GM19023 (cell line): Measurements from ENCODE around the gene HAGHL.

ENCODE experiments used
- ATAC-seq: cut with Tn5 transposase; IDR thresholded peaks from one replicate; pipeline ENCODE4 v1.9.1; 2021; ENCODE audit warnings: mild to moderate bottlenecking, moderate library complexity; ENCODE audit not compliant: unreplicated experiment

The HAGHL gene, protein sequence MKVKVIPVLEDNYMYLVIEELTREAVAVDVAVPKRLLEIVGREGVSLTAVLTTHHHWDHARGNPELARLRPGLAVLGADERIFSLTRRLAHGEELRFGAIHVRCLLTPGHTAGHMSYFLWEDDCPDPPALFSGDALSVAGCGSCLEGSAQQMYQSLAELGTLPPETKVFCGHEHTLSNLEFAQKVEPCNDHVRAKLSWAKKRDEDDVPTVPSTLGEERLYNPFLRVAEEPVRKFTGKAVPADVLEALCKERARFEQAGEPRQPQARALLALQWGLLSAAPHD

DNA sequence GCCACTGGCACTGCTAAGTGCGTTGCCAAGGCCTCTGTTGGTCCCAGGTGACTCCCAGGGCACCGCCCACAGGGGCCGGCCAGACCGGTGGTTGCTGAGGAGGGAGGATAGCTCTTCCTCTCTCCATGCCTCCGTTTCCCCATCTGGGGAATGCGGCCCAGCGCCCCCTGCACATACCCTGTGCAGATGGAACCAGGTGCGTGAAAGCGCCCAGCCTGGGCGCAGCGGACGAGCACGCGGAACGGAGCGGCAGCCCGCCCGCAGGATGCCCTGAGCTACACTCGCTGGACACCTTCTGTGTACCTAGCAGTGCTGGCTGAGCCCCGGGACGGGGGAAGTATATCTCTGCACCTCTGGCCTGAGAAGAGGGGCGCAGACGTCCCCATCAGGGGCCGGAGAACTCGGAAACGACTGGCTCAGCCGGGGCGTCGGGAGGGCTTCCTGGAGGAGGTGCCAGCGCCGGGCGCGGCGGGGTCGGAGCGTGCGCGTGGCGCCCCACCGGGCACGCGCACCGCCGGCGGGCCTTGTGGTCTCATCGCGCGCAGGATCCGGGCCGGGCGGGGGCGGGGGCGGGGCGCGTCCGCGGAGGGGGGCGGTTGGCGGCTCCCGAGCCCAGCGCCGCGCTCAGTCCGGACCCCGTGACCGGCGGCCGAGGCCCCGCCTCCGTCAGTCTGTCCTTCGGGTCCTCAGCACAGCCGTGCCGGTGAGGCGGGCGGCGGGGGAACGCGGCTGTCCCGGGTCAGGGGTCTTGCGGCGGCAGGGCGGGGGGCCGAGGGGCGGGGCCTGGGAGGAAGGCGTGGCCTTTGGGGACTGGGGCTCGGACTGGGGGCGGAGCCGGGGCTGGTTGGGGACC lies at the start of gene HAGHL, which contains the start of gene CCDC78:
HAGHL (plus strand) TSS at position 669 of the 853 bp plus-strand sequence. CDS start 404 bp downstream, outside the sequence.
CCDC78 (minus strand) TSS at position 6 of the 853 bp plus-strand sequence. CDS start 76 bp downstream, outside the sequence.
- ATAC-seq = peak; percentile 35

DNA sequence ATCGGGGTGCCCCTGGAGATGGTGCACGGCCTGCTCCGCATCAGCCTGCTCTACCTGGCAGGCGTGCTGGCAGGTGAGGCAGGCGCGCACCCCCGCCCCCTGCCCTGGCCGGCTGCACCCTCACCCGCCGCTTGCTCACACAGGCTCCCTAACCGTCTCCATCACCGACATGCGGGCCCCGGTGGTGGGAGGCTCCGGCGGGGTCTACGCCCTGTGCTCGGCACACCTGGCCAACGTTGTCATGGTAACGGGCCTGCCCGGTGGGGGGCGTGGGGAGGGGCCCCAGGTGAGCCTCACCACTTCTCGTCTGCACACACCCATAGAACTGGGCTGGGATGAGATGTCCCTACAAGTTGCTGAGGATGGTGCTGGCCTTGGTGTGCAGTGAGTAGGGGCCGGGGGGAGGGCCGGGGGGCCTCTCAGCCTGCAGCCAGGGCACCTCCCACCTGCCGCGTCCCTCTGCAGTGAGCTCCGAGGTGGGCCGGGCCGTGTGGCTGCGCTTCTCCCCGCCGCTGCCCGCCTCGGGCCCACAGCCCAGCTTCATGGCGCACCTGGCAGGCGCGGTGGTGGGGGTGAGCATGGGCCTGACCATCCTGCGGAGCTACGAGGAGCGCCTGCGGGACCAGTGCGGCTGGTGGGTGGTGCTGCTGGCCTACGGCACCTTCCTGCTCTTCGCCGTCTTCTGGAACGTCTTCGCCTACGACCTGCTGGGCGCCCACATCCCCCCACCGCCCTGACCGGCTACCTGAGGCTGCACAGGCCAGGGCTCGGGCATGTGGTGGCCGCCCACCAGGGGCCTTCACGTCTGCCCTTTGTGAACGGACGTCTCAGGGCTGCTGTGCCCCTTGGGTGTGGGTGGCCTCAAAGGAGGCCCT lies 49.4 kb upstream of the HAGHL start:
- no peak for ATAC-seq

DNA sequence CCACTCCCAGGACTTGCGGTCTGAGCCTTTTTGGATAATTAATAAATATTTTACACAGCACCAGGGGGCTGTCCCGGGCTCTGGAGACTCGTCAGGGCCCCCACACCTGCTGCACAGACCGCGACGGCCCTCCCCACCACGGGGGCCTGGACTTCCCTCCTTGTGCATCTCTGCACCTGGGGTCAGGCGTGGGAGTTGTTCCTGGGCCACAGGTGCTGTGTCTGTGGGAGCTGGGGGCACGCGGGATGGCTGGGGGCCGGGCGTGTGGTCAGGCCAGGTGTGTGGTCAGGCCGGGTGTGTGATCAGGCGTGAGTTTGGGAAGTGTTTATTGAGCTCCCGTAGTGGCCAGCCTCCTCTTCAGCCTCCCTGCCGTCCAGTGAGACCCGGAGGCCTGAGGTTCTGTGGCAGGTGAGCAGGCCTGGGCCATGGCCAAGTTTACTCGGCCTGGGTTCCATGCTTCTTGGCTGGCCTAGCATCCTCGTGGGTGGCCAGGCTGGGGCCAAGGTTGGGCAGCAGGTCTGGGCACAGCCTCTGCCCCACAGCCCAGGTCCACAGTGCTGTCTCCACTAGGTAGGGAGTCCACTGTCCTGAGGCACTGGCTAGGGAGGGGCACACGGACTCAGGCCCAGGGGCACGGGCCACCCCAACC lies 48.6 kb upstream of the HAGHL start:
- ATAC-seq = no peak

DNA sequence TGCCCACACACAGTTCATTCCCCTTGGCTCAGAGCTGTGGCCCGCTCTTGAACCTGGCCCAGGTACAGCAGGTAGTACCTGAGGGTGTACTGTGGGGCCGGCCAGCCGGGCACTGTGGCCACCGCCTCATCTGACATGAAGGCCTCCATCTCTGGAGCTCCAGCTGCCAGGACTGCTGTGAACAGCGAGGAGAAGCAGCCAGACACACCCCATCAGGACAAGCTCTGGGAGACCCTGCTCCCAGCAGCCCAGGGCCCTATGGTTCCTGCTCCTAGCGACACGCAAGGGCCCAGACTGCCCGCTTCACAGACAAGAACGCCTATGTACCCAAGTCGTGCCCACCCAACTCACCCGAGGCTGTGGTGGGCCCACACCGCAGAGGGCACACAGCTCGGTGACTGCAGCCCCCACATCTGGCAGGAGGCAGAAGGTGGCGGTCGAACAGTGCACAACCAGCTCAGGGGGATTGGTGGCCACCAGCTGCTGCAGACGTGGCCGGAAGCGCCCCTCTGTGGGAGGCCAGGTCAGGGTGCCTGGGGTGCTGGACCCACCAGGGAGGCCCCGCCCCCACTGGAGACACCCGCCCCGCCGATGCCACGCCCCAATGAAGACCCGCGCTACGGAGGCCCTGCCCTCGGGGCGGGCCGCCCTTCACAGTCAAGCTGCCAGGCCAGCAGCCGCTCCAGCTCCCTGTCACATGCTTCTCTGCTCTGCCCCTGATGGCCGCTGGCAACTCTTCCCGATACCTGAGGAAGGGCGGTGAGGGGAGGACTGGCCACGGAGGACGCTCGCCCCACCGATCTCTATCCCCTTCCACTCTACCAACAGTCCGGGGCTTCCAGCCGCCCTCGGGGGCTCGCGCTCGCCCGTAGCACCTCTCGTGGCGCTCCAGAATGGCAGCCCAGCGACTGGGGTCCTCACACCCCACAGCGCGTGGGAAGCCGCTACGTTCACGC lies 47.8 kb upstream of the HAGHL start:
- ATAC-seq = no peak

DNA sequence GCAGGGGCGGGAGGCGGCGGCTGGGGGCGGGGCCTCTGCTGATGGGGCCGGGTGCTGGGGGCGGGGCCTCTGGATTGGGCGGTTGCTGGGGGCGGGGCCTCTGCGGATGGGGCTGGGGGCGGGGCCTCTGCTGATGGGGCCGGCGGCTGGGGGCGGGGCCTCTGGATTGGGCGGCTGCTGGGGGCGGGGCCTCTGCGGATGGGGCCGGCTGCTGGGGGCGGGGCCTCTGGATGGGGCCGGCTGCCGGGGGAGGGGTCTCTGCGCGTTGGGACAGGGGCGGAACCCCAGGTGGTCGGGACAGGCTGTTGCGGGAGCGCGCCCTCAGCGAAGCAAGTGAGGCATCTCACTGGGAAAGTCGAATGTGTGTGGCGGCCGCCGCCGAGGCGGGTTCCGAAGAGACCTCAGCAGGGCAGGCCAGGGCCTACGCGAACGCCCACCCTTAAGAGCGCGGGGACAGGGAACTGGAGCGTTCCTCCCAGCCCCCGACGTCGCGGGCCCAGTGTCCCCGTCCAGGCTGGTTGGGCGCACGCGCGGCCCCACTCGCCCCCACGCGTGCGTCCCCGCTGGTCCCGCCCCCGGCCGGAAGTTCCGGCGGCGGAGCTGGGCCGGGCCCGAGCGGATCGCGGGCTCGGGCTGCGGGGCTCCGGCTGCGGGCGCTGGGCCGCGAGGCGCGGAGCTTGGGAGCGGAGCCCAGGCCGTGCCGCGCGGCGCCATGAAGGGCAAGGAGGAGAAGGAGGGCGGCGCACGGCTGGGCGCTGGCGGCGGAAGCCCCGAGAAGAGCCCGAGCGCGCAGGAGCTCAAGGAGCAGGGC lies 46.9 kb upstream of the HAGHL start, which contains the start of gene STUB1:
STUB1 (plus strand) TSS at position 597 of the 811 bp plus-strand sequence; CDS start at position 713, 116 bp downstream.
- ATAC-seq = peak; percentile 47

DNA sequence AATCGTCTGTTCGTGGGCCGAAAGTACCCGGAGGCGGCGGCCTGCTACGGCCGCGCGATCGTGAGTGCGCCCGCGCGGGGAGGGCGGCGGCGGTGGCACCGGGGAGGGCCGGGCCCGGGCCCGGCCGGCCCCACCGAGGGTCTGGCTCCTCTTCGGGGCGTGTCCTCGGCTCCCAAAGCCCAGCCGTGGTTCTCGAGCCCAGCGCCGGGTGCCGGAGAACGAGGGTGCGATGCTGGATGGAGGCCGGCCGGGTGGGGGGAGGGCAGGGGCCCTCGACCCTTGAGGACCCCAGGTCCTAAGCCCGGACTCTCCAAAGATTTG lies 46.3 kb upstream of the HAGHL start:
- no peak for ATAC-seq

DNA sequence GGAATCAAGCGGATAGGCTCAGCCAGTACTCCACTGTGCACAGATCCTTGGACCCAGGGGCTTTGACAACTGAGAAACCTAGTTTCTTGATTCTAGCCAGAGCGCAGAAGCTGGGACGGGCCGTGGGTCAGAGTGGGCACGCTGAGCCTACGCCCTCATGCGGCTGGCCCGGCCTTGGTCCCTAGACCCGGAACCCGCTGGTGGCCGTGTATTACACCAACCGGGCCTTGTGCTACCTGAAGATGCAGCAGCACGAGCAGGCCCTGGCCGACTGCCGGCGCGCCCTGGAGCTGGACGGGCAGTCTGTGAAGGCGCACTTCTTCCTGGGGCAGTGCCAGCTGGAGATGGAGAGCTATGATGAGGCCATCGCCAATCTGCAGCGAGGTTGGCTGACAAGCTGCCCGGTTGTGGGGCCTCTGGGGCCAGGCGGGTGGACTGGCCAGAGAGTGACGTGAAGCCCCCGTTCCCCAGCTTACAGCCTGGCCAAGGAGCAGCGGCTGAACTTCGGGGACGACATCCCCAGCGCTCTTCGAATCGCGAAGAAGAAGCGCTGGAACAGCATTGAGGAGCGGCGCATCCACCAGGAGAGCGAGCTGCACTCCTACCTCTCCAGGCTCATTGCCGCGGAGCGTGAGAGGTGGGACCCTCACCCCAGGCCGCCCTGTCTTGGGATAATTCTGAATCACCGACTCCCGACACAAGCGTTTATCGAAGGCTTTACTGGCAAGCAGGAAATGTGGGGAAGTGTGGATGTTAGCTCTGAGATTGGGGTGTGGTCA lies 45.8 kb upstream of the HAGHL start:
- no peak for ATAC-seq

DNA sequence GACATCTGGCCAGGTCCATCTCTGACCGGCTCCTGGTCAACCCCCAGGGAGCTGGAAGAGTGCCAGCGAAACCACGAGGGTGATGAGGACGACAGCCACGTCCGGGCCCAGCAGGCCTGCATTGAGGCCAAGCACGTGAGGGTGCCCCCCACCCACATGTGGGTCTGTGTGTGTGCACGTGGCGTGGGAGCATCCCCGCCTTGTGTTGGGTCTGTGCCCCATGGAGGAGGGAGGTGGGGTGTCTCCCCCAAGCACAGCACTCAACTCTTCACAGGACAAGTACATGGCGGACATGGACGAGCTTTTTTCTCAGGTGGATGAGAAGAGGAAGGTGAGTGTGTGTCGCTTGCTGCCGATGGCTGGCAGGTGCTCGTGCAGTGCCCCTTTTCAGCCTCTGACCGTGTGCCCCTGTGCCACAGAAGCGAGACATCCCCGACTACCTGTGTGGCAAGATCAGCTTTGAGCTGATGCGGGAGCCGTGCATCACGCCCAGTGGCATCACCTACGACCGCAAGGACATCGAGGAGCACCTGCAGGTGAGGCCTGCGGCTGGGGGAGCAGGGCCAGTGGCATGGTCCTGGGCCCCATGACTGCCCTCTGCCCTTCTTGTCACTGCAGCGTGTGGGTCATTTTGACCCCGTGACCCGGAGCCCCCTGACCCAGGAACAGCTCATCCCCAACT lies 45.0 kb upstream of the HAGHL start:
- no peak for ATAC-seq

DNA sequence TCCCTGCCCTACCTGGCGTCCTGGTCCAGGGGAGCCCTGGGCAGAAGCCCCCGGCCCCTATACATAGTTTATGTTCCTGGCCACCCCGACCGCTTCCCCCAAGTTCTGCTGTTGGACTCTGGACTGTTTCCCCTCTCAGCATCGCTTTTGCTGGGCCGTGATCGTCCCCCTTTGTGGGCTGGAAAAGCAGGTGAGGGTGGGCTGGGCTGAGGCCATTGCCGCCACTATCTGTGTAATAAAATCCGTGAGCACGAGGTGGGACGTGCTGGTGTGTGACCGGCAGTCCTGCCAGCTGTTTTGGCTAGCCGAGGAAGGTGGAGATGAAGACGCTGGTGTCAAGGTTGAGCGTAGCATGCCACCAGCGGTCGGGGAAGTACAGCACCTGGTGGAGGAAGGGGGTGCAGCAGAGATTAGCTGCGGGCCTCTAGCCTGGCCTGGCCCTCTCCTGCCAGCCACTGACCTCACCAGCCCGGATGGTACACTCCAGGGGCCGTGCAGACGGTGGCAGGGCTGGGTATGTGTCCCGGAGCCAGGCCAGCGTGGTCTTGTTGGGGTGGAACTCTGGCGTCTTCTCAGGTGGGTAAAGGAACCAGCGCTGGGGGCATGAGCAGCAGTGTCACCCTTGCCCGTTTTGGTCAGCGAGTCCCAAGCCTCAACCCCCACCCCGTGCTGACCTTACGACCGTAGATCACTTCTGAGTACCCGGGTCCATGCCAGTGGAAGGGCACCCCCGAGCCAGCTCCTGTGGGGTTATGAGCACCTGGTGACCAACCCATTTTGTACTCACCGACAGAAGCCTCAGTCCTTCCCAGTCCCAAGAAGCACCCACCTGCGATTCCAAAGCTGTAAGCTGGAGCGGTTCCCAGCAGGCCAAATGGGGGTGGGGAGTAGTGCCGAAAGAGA lies 44.2 kb upstream of the HAGHL start:
- no peak for ATAC-seq

DNA sequence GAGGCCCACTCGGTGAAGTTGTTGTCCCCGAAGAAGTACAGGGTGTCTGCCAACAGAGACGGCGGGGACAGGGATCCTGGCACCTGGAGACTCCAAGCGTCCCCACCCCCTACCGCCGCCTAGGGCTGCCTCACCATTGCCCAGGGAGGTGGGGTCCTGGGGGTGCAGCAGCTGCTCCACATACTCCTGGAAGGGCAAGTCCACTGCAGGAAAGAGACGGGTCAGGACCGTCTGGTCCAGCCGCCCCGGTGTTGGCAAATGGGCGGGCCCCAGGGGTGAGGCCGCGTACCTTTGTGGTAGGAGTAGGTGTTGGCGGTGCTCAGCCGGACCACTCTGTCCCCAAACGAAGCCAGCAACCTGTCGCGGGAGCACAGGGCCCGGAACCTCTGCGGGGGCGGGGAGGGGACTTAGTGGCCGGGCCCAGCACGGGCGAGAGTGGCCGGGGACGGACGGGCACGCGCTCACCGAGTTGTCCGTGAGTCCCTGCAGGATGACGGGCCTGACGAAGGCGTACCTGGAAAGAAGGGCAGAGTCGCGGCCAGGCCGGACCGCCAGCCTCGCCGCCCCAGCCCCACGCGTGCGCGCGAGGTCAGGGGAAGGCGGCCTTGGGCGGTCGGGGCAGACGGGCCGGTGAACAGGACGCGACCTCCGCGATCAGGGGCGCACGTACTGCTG lies 43.4 kb upstream of the HAGHL start:
- ATAC-seq = no peak

DNA sequence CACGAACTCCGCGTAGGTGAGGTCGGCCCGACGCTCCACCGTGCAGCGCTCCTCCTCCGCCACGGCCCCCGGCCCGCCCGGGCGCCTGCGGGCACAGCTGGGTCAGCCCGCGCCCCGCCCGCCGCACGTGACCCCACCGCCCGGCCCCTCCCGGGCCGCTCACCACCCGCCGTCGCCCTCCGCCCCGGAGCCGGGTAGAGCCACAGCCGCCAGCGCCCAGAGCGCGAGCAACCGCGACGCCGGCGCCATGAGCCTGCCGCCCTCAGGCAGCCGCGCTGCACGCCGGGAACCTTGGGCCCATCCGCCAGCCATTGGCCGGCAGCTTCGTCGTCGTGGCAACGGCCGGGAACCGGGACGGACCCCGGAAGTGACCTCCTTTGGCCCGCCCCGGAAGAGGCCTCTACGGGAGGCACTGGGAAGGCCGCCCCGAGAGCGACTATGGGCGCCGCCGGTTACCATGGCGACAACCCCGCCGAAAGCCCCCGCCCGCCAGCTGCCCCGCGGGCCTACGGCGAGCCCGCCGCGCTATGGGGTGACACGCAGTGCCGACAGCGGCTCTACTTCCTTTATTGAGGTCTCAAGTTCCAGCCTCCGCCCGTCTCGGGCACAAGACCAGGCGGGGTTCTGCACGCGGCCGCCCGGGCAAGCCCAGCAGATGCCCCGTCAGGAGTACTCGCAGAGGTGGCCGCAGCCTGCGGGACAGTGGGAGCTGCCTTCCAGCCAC lies 42.7 kb upstream of the HAGHL start, which contains the start of gene JMJD8:
JMJD8 (minus strand) TSS at position 264 of the 724 bp plus-strand sequence; CDS start at position 249, 15 bp downstream.
- ATAC-seq = peak; percentile 65

DNA sequence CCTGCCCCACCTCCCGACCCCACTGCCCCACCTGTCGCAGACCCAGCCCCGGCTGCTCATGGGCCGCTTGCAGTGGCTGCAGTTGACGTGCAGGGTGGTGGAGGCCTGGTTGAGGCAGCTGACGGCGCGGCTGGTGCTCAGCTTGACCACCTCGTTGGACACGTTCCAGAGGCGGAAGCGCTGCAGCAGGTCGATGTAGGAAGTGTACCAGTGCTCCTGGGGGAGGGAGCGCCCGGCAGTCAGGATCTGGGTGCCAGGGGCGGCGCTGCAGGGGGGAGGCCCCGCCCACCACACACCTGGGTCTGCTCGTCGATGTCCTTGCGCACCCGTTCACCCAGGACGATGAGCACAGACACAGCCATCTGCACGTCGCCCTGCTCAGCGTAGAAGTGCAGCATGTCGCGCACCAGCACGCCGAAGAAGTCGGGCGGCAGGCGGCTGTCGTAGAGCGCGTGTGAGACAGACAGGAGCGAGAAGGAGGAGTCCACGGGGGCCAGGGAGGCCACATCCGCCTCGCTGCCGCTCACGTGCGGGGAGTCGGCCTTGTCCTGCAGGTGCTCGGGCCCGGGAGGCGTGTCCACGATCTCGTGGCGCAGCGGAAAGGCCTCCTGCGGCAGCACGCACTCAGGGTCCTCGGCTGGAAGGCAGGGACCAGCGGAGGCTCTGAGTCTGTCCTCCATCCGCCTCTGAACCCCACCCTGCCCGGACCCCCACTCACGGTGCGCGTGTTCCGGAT lies 41.8 kb upstream of the HAGHL start:
- ATAC-seq = no peak

DNA sequence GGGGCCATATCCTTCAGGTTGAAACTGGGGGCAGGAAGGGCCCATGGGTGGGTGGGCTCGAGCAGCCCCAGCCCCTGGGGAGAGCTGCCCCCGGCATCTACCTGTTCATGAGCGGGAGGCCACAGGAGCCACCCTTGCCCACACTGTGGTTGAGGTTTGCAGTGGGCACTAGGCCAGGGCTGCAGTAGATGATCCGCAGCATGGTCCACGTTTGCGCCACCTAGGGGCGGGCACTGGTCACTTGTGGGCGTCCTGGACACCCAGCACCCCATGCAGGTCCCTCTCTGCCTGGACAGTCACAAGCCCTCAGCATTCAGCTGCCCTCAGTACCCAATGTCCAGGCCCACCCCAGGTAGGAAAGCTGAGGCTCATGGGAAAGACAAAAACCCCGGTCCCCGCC lies 40.9 kb upstream of the HAGHL start:
- ATAC-seq = no peak
